Dedifferentiated amniotic fluid mesenchymal stem cell (primary cell): ENCODE measurements around the gene LACRT.
"Not testable (repeated sequence)": the region's sequence is repeated elsewhere in the genome, so short reads cannot be mapped to it uniquely, and the experiment has no call there.

Experiments
- DNase-seq: peaks from one replicate; pipeline ENCODE4 v3.0.0-alpha.2; 2016; ENCODE audit errors: extremely low spot score

Gene LACRT

GRCh38 chr12:54634795-54635194 lies at the start of gene LACRT:
LACRT (minus strand) TSS chr12:54634895; CDS start chr12:54634841, 54 bp downstream.
- no peak for DNase-seq

GRCh38 chr12:54683398-54683797 lies 48.7 kb upstream of the LACRT start:
- DNase-seq, result no peak

GRCh38 chr12:54682674-54683073 lies 48.0 kb upstream of the LACRT start:
- no peak for DNase-seq

- DNase-seq, result no peak
Observed at GRCh38 chr12:54680374-54680773, 45.7 kb upstream of the LACRT start.

GRCh38 chr12:54678131-54678530 lies 43.4 kb upstream of the LACRT start:
- DNase-seq, result no peak

GRCh38 chr12:54667945-54668344 lies 33.2 kb upstream of the LACRT start:
- no peak for DNase-seq

GRCh38 chr12:54666008-54666407 lies 31.3 kb upstream of the LACRT start:
- DNase-seq, result no peak

GRCh38 chr12:54665022-54665635 lies 30.4 kb upstream of the LACRT start:
- DNase-seq, result not testable (repeated sequence)

- no peak for DNase-seq
Observed at GRCh38 chr12:54663603-54664002, 28.9 kb upstream of the LACRT start.

- DNase-seq, result no peak
Observed at GRCh38 chr12:54662026-54662425, 27.3 kb upstream of the LACRT start.

GRCh38 chr12:54661048-54661447 lies 26.4 kb upstream of the LACRT start:
- DNase-seq, result no peak

- no peak for DNase-seq
Observed at GRCh38 chr12:54660320-54660962, 25.7 kb upstream of the LACRT start.

GRCh38 chr12:54658306-54659264 lies 23.9 kb upstream of the LACRT start:
- no peak for DNase-seq

- DNase-seq, result no peak
Observed at GRCh38 chr12:54657105-54657607, 22.5 kb upstream of the LACRT start.

GRCh38 chr12:54654926-54655325 lies 20.2 kb upstream of the LACRT start:
- no peak for DNase-seq

GRCh38 chr12:54653025-54653424 lies 18.3 kb upstream of the LACRT start:
- DNase-seq, result no peak

- no peak for DNase-seq
Observed at GRCh38 chr12:54650889-54651288, 16.2 kb upstream of the LACRT start.

- no peak for DNase-seq
Observed at GRCh38 chr12:54650409-54650808, 15.7 kb upstream of the LACRT start.

- no peak for DNase-seq
Observed at GRCh38 chr12:54649825-54650224, 15.1 kb upstream of the LACRT start.

GRCh38 chr12:54648265-54648664 lies 13.6 kb upstream of the LACRT start, which contains the start of gene DCD:
DCD (minus strand) TSS chr12:54648365; CDS start chr12:54648303, 62 bp downstream.
- no peak for DNase-seq

- no peak for DNase-seq
Observed at GRCh38 chr12:54641554-54641953, 6.9 kb upstream of the LACRT start.

- no peak for DNase-seq
Observed at GRCh38 chr12:54641089-54641488, 6.4 kb upstream of the LACRT start.
